Measurements from ENCODE around the gene TSHZ1.
"Not testable (repeated sequence)": the region's sequence is repeated elsewhere in the genome, so short reads cannot be mapped to it uniquely, and the experiment has no call there.

The TSHZ1 gene

DNA sequence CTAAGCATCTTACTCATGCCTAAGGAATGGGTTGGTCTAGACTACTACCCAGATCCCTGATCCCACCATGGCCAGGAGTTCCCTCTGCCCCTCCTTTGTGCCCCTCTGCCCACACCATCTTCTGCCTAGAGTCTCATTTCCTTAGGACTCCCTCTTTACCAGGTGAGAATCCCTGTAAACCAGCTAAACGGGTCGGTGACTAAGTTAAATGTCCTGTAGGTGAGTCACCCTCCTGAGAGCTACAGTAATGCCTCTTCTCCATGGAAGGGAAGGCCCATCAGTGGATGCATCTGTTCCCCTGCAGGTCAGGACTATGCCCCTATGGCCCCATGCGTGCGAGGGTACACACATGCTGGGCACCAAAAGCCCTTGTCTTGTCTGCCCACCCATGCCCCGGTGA lies 27.1 kb upstream of the TSHZ1 start:
- DNase-seq, result no peak

DNA sequence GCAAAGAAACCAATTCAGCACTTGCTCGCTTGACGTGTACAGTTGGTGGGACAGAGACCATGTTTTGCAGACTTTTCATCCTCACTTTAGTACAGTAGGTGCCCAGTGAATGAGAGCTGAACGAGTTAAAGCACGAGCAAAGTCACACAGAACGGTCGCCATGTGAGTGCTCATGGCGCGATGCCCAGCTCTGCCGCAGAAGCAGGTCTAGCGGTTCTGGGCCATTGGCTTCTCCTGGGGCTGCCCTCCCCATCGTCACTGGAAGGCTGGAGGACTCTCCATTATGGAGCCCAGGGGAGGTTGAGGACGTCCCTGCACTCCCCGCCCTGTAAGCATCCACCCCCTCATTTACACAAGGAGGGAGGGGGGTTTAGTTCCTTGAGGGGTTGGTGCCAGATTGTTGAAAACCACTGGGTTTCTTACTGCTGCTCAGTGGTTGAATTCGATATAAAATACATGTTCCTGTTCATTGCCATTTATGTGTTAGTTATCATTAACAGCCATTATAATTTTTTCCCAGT lies 26.6 kb upstream of the TSHZ1 start:
- DNase-seq, result no peak

DNA sequence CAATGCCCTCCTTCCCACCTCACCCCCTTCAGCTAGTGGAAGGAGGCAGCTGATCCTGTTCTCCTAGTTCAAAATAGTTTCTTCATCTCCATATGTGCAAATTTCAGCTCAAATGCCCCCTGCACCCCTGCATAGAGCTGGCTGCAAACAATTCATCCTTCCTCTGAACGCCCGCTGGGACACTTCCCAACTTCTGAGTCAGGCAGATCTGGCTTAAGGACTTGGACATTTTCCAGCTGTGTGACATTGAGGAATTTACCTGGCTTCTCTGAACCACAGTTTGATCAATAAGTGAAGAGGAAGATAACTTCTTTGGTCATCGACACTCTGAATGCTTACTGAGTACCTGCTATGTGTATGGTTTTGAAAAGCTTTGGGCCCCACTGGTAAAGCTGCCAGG lies 25.1 kb upstream of the TSHZ1 start:
- no peak for DNase-seq

DNA sequence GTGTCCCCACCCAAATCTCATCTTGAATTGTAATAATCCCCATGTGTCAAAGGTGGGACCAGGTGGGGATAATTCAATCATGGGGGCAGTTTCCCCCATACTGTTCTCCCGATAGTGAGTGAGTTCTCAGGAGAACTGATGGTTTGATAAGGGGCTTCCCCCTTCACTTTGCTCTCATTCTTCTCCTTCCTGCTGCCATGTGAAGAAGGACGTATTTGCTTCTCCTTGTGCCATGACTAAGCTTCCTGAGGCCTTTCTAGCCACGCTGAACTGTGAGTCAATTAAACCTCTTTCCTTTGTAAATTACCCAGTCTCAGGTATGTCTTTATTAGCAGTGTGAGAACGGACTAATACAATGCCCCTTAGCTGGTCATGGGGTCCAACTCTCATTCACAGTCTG lies 22.9 kb upstream of the TSHZ1 start:
- not testable (repeated sequence) for DNase-seq

DNA sequence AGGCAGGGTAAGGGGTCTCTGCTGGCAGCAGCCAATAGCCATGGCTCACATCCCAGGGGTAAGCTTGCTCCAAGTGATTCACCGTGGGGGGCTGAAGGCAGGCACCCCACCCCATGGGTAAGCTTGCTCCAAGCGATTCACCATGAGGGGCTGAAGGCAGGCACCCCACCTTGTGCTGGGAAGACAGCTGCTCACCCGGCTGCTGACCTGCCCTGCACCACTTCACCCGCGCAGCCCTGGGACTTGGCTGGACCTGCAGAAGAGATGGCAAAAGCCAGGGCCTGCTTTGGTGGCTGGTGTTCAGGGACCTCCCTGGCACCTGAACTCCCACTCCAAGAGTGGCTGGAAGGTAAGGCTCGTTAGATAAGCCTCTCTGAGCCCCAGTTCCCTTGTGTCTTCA lies 20.9 kb upstream of the TSHZ1 start:
- no peak for DNase-seq

DNA sequence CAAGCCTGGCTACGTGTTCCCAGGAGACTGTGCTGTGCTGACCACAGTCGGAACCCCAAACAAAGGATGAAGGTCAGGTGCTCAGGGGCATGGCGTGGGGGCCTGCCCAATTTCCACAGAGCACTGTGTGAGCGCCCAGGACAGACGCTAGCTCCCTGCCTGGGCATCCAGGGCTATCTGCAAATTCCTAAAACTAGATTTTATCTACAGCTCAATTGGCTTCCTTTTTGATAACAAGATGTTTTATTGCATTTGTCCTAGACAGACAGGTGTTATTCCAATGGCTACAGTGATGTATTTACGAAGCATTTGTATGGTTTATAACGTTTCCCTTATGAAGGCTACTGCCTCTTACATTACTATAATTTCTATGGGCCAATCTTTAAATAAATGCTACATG lies 17.7 kb upstream of the TSHZ1 start:
- no peak for DNase-seq

DNA sequence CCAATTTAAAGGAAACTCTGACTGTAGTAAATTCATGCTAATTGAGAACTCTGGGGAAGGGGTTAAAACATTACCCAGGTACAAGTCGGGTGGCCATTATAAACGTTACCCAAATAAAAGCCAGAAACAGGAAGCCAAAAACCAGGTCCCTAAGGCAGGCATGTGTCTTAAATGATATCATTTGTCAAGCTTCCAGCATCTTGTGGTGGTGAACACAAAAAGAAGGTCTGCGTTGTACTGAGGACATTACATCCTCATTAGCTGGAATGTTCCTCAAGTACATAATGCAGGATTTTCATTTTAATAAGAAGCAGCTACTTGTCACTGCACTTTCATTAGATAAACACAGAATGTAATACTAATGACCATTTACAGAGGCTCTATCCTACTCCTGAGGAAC lies 12.6 kb upstream of the TSHZ1 start:
- DNase-seq, result no peak

DNA sequence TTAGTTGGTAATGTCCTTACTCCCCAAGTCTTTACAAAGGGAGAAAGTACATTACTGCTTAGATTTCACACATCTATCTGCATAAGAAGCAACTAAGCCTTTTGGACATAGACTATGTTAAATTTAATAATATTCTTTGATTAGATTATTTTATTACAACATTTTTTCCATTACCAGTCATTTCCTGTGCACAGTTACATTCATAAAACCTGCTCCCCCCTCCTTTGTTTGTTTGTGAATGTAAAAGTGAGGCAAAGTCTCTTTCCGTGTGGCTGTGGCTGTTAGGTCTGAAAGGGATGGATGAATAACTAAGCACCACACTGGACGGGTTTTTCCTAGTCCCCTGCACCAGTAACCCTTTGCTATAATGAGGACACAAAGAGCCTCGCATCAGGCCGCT lies 11.3 kb upstream of the TSHZ1 start:
- no peak for DNase-seq

DNA sequence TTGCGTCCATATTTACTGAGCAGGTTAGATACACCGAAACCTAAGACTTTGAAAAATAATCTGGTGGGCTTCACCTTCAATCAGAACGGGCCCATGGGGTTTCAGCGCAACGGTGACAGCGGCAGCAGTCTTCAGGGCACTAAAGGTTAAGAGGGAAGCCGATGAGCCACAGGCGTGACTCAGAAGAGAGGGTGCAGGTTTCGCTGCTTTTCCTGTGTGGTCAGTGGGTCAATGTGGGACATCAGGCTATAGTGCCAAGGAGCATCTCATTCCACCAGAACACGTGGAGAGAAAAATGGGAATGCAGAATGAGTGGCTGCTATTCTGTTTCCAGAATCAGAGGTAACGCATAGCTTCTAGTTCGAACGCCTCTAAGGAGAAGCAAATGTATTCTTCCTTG lies 10.5 kb upstream of the TSHZ1 start:
- DNase-seq, result no peak

DNA sequence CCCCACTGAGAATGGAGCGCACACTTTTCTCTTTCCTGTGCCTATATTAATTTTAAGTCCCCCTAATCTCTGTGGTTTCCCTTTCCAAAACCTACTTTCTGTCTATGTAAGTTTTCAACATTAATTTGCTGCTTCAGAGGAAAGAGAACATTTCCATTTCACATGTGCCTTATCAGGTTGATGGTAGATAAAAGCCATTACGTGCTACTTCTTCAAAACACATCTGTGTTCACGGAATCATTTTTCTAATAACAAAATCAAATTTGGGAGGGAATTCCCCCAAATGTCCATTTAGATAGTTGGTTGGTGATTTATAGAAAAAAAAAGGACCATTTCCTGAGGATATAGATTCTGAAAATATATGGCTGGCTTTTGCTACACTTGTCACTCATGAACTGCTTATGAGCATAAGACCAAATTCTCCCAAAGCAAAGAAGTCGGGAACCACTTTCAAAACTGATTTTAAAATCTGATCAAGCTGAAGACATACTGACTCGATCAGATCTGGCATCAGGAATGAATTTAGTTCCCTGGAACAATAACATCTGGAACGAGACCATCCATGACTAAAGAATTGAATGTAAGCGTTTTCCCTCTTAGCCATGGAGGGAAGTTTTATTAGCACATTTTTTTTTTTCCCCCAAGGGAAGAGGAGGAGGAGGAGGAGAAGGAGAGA lies 9.9 kb upstream of the TSHZ1 start:
- no peak for DNase-seq

DNA sequence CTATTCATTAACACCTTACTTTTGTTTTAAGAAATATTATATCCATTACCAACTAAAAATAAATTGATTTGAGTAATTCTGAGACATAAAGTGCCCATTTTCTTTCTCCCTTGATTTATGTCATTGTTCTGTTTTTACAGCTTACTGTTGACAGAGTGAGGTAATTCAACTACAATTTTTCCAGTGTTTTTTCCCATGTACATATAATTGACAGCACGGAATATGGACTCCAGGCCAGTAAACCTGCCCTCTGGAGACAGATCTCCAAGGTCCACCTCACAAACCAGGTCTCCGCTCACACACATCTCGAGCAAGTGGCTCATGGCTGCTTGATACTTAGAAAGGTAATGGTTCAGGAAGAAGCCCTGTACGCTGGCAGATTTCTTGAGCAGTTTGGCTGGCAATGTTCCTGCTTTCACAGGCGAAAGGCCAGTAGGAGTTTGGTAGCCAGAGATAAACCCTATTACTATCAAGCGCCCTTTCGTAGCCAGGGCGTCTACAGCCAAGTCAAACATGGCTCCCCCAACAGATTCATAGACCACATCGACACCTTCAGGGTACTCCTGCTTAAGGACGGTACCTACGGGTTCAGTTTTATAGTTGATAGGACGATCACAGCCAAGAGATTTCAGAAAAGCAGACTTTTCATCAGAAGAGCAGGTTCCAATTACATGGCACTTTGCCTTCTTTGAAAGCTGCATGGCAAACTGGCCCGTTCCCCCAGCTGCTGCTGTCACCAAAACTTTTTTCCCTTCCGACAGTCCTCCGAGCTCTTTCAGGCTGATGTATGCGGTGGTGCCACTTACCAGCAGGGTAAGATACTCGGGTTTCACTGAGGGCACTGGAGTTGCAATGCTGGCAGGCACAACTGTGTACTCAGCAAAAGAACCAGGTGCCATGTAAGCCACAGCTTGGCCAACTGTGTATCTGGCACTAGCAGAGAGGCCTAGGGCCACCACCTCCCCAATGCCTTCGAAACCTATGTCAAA lies 9.0 kb upstream of the TSHZ1 start:
- DNase-seq, result no peak

DNA sequence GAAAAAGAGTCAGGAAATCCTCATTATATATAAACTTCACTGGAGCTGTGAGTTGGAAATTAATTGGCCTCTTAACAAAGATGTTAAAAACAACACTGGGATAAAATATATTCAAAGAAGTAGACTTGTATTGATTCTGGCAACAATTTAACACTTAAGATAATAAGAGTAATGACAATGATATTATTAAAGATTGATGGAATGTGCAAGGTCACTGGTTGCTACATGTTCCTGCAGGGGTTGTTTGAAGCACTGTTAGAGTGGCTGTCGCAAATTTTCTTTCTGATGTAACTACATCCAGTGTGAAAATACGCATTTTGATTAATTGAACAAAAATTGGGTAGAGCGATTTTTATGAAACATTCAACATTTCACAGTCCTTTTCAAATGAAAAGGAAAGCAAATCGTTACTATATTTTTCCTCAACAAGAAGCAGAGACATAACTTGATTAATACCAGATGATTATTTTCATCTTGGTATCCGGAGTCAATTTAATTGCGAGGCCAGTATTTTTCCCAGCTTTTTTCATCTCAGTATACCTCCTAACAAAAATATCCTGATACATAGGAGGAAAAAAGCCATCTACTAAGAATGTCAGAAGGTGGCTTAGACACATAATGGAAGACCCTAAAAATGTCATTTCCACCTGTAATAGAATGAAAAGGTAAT lies 7.8 kb upstream of the TSHZ1 start:
- no peak for DNase-seq

DNA sequence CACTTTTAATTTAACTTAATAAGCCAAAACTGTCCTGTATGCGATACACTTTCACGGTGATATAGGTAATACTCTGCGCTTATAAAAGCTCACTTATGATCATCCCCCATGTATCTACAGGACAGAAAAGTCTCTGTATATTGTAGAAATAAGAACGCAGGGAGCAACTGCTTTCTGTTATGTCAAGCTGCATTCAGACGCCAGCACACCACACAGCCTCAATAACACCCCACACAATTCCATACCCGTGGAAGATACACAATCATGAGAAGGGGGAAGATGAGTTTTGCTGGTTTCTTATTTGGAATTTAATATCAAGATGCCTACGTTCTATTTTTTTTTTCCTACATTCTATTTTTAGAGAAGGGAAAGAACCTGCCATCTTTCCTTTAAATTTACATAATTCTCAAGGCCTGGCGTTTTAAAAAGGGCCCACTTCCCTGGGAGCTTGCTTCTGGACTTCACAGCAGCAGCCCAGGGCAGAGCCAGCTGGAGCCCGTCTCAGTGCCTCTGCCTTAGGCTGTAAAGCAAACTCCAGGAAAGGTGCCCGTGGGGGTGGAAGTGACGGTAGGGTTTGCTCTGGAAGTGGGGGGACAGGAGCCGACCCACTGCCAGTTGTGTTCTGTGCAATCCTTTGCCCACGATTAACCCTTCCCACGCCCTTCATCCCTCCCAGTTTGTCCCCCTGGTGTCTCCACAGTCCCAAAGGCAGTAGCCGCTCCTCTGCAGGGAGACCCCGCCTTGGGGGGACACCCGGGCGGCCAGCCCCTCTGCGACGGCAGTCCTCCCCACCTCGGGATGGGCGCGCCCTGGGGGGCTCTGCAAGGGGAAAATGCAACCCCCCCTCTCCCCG lies 7.0 kb upstream of the TSHZ1 start:
- no peak for DNase-seq

DNA sequence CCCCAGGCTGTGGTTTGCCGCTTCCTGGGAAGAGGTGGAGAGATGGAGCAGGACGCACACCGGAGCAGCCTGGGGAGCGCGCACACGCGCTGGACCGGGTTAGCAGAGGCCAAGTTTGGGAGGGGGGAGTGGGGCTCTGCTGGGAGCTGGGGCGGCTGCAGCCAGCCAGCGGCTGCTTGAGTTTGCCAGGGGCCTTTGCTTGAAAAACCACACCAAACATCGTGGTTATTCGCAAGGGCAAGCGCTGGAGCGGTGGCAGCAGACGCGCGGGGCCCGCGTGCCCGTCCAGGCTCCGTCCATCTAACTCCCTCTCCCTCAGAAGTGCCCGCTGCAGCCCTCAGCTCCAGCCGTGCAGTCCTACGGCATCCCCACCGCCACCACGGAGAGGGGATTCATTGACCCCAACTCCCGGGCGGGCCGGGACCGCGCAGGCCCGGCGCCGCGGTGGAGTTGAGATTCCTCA lies 6.3 kb upstream of the TSHZ1 start:
- no peak for DNase-seq

DNA sequence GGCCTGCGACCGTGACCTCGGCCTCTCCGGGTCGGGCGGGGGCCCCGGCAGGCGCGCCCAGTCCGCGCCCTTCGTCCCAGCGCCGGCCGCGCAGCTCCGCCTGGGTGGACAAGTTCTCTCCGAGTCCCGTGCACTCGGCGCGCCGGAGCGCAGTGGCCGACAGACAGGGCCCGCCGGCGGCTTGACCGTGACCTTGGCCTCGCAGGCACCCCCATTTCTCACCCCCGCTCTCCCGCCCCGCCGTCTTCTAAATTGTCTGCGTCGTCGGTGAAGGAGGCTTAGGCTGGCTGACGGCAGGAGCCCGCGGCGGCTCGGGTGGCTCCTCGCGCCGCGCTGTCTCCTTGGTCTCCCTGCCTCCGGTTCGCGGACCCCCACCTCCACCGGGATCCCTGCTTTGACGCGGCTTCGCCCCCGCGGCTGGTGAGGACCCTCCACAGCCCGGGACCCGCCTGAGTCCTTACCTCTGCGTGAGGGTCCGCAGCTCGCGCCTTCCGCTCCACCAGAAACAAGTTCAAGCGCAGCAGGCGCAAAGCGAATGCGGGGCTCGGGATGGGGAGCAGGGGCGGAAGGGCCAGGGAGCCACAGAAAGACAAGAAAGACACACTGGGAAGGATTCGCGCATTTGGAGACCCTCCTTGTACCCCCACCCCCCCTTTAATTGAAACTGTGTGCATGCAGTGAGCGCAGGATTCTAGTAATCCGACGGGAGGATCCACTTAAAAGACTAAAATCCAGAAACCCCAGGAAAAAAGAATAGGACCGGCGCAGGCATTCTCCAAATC lies 5.7 kb upstream of the TSHZ1 start:
- DNase-seq, result no peak

DNA sequence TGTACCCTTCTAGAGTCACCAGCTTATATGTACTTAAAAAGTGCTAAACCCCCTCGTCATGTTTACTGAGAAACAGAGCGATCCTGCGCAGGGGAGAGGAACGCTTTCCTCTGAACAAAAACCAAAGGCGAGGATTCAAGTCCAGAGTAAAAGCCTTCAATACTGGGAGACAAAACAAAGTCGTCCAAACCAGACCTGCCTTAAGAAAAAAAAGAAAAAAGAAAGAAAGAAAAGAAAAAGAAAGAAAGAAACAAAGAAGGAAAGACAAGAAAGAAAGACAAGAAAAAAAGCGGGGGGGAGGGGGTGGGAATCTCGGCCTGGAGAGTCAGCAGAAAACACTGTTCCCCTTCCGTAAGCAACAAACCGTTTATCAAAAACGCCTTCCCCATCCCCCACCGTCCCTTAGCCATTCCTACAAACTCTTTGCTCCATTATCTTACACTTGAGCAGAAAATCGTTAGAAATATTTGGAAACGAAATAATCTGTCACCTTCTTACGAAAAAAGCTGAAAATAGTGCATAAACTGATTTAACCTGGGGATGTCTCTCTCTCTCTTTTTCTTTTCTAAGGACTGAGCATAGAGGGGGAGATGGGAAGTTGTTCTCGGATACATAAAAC lies 5.0 kb upstream of the TSHZ1 start:
- DNase-seq, result no peak

DNA sequence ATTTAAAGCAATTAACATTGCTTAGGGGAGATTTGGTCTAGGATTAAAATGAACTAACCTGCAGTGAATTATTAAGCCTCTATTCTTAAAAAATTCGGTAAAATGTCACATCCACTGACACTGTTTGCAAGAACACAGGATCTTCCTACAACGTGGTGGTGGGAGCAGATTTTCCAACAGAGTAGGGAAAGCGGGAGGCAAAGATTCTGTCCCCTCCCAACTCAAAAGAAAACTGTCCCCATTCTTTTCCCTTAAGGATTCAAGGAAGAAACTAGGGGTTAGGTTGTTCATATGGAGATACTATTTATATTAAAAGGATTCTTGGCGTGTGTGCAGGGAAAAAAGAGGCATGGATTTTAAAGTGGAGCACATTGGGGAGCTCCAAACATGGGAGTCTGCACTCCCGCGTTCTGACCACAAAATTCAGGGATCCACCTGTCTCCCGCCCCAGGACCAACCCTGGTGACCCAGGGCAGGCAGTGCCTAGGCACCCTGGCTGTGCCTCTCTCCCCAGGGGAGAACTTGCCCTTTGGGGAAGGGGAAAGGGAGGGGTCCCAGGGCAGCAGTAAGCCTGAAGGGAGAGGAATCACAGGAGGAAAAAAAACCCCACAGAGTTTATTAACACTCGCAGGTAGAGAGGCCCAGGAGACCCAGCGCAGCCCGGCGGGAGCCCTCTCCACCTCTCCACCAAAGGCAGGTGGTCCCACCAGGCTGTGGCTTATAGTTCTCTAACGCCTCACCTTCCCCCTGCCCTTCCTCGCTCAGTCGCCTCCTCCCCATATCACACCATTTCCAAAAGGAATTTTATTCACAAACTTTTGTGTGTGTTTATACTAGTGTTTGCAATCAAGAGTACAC lies 3.9 kb upstream of the TSHZ1 start:
- DNase-seq, result no peak

DNA sequence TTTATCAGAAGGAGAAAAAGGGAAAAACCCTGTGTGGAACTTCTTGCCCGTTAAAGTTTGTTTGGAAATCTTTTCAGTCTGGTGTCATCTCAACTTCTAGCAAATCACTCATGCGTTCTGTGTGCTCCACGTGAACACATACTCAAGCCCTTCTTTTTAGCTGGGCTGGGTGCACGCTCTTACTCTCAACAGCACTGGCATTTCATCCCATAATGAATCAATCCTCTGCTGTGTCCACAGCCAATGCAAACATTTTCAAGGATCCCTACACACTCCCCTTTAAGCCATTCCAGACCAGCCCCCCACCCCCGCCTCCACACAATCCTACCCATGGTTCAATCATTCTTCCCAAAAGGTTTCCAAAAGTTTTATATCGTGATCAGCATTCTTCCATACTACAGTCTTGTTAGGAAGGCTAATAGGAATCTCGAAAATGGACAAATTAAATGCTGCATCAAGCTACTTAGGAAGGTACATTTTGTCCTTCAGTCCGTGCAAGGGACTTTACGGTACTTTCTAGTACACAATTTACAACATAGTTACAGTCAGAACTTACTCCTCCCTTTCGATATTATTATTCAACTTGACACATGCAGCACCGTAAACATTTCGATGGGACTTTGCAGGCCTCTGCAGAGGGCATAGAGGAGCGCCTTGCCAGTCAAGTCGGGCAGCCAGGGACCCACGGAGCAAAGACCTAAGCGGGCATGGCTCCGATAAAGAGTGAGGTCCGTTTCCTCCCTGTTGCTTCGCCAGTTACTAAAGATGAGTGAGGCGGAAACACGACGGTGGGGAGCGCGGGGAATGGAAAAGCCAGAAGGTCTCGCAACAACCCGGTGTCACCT lies 3.1 kb upstream of the TSHZ1 start:
- peak; percentile 27 for DNase-seq

Data from activated effector memory CD4-positive, alpha-beta T cell treated with Interleukin-2 at 50 U/mL for 16 hours (primary cell).